OCI-LY7 (cell line): ENCODE data around the gene QKI. TPM values are rescaled to one million over a fixed set of nuclear protein-coding genes. Genes with fewer than 3 reads are reported as not detected.

Experiments used
- BruUV-seq: library from RNA; stranded (reverse); fragments of 400-500 nt; replicated peaks from 2 replicates; lab custom pipeline; 2021; lab: Mats Ljungman, UMichigan
- CTCF ChIA-PET: fragments of 300-600 bp; sonication (Branson Sonifier 250); formaldehyde crosslinking; loops from one replicate; lab custom pipeline; 2022; ENCODE audit warnings: antibody characterized with exemption; ENCODE audit not compliant: unreplicated experiment; lab: Charles Lee
- POLR2A ChIA-PET: fragments of 300-600 bp; sonication (Branson Sonifier 250); formaldehyde crosslinking; loops from one replicate; lab custom pipeline; 2022; ENCODE audit warnings: antibody characterized with exemption; lab: Charles Lee
- DNase-seq: peaks from one replicate; pipeline ENCODE4 v3.0.0-alpha.2; 2015; ENCODE audit warnings: low spot score
- H2AFZ ChIP-seq: fragments of 200-600 bp; sonication (generic), shearing (Covaris generic); 2 replicates; pipeline ENCODE4 v1.6.1; 2014; ENCODE audit warnings: mild to moderate bottlenecking, antibody characterized with exemption, low read length, moderate library complexity
- H3K27ac ChIP-seq: fragments of 200-600 bp; sonication (generic); 2 replicates; pipeline ENCODE4 v1.5.1; 2014; ENCODE audit warnings: mixed run types, low read depth, mild to moderate bottlenecking, moderate library complexity, low read length, inconsistent platforms; ENCODE audit not compliant: poor library complexity, severe bottlenecking
- H3K36me3 ChIP-seq: fragments of 200-600 bp; sonication (generic); 2 replicates; pipeline ENCODE4 v1.6.1; 2014; ENCODE audit warnings: mild to moderate bottlenecking, antibody characterized with exemption, low read length, moderate library complexity, mixed read lengths; ENCODE audit not compliant: insufficient read depth
- H3K4me1 ChIP-seq: fragments of 200-600 bp; sonication (generic); 2 replicates; pipeline ENCODE4 v1.5.1; 2014; ENCODE audit warnings: mild to moderate bottlenecking, low read length; ENCODE audit not compliant: insufficient read depth, poor library complexity, severe bottlenecking
- H3K4me2 ChIP-seq: fragments of 200-600 bp; sonication (generic); 2 replicates; pipeline ENCODE4 v1.6.1; 2014; ENCODE audit warnings: mild to moderate bottlenecking, low read length
- H3K4me3 ChIP-seq: fragments of 200-600 bp; sonication (generic); 2 replicates; pipeline ENCODE4 v1.5.1; 2014; ENCODE audit warnings: mild to moderate bottlenecking, low read depth, low read length; ENCODE audit not compliant: poor library complexity, severe bottlenecking
- H3K79me2 ChIP-seq: fragments of 200-600 bp; sonication (generic); 2 replicates; pipeline ENCODE4 v1.6.1; 2016; ENCODE audit warnings: low read depth, mild to moderate bottlenecking, low read length, moderate library complexity, mixed read lengths; ENCODE audit not compliant: insufficient read depth
- H3K9me2 ChIP-seq: fragments of 200-600 bp; sonication (generic); 2 replicates; pipeline ENCODE4 v1.6.1; 2016; ENCODE audit warnings: mild to moderate bottlenecking, low read length, mixed read lengths; ENCODE audit not compliant: insufficient read depth
- H3K9me3 ChIP-seq: fragments of 200-600 bp; sonication (generic); 2 replicates; pipeline ENCODE4 v1.6.1; 2014; ENCODE audit warnings: mild to moderate bottlenecking, mixed run types, low read length, mixed read lengths
- H4K20me1 ChIP-seq: fragments of 200-600 bp; sonication (generic); 2 replicates; pipeline ENCODE4 v1.6.1; 2014; ENCODE audit warnings: mild to moderate bottlenecking, antibody characterized with exemption, low read length, moderate library complexity, mixed read lengths; ENCODE audit not compliant: insufficient read depth
- EZH2phosphoT487 ChIP-seq: fragments of 200-600 bp; sonication (generic); IDR thresholded peaks from 2 replicates; pipeline ENCODE4 v1.6.1; 2018; ENCODE audit warnings: low read depth, borderline replicate concordance, mild to moderate bottlenecking, mixed run types, antibody characterized with exemption, low read length, moderate library complexity, mixed read lengths
- intact Hi-C: fragments of 100-400 bp; cut with micrococcal nuclease; formaldehyde crosslinking; loops from one replicate; pipeline ENCODE4 v1.10.0; 2022; ENCODE audit not compliant: unreplicated experiment
- total RNA-seq, 2 experiments: library from RNA; depleted of rRNA in 1 of 2; stranded (reverse); fragments of >200 nt in 1 of 2; shearing (Covaris generic) in 1 of 2; gene quantifications; 2 replicates each; pipeline ENCODE4 v1.2.3, GENCODE V29; 2014 to 2022
- TF ChIP-seq, protein P1 (sequence below): fragments of 200-600 bp; sonication (generic); conservative IDR thresholded peaks from 2 replicates; pipeline ENCODE4 v1.5.1; 2014; ENCODE audit warnings: mild to moderate bottlenecking, antibody characterized with exemption, low read length, moderate library complexity, mixed read lengths

QKI gene
- total RNA-seq, 2 experiments from 2014 or later, result 55.4 to 74.5 TPM

DNA sequence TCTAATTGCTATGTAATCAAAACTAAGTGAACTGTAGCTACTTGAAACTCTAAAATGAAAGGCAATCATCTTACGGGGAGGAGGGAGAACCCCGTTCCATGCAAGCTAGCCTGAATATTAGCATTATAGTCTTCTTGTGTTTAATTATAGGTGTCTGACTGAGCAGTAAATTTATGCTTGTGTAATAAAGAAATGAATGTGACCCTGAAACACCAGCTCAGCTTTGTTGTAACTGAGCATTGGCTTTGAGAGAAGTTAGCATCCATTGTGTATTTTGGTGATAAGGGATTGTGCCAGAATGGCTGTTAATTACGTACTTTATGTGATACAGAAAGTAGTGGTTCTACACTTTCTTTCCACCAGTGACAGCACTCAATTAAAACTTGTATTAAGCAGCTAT, 86.9 kb downstream of the QKI start:
- no peak for DNase-seq
- H3K4me2 ChIP-seq, result no peak overlapping the region
- no TSS peak for BruUV-seq
- H3K79me2 ChIP-seq, result 0 out of 2 replicates have a peak, but pooled peaks cover 3% of the 10 kb centered on the region
- H3K9me2 ChIP-seq, result no peaks in the 10 kb centered on the region
- no peaks in the 10 kb centered on the region for H3K36me3 ChIP-seq
- TF ChIP-seq EZH2phosphoT487, result no peak
- TF ChIP-seq, protein P1, sequence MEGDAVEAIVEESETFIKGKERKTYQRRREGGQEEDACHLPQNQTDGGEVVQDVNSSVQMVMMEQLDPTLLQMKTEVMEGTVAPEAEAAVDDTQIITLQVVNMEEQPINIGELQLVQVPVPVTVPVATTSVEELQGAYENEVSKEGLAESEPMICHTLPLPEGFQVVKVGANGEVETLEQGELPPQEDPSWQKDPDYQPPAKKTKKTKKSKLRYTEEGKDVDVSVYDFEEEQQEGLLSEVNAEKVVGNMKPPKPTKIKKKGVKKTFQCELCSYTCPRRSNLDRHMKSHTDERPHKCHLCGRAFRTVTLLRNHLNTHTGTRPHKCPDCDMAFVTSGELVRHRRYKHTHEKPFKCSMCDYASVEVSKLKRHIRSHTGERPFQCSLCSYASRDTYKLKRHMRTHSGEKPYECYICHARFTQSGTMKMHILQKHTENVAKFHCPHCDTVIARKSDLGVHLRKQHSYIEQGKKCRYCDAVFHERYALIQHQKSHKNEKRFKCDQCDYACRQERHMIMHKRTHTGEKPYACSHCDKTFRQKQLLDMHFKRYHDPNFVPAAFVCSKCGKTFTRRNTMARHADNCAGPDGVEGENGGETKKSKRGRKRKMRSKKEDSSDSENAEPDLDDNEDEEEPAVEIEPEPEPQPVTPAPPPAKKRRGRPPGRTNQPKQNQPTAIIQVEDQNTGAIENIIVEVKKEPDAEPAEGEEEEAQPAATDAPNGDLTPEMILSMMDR, result no peak
- no peak overlapping the region for H3K27ac ChIP-seq
- H3K4me1 ChIP-seq, result no peaks in the 10 kb centered on the region
- ChIA-PET POLR2A (interaction anchor here (0.7 to 1.4 kb wide), 3 partner anchors 18 to 209 kb away, joined by 3 to 6 read pairs (median 4); no protein-coding TSS in a partner anchor), CTCF (no interaction called here)
- intact Hi-C loops, result no loop called here
- no peak overlapping the region for H3K4me3 ChIP-seq
- H4K20me1 ChIP-seq, result no peaks in the 10 kb centered on the region
- H3K9me3 ChIP-seq, result peaks cover 10% of the 10 kb centered on the region; the same call in 1 of the 2 replicates
- no peak overlapping the region for H2AFZ ChIP-seq

DNA sequence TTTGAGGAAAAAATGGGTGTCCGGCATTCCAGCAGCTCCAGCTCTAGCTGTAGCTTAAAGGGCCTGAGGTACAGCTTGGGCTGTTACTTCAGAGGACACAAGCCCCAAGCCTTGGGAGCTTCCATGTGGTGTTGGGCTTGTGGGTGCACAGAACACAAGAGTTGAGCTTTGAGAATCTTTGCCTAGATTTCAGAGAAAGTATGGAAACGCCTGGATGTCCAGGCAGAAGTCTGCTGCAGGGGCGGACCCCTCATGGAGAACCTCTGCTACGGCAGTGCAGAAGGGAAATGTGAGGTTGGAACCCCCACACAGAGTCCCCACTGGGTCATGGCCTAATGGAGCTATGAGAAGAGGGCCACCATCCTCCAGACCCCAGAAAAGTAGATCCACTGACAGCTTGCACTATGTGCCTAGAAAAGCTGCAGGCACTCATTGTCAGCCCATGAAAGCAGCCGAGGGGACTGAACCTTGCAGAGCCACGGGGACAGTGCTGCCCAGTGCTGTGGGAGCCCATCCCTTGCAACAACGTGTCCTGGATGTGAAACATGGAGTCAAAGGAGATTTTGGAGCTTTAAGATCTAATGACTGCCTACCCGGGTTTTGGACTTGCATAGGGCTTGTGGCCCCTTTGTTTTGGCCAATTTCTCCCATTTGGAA, 90.6 kb downstream of the QKI start:
- TF ChIP-seq, protein P1, result no peak
- TF ChIP-seq EZH2phosphoT487, result no peak
- Histone ChIP-seq H2AFZ (no peak overlapping the region), H3K9me3 (peaks cover 26% of the 10 kb centered on the region; the same call in 1 of the 2 replicates), H3K9me2 (no peaks in the 10 kb centered on the region), H3K27ac (no peak overlapping the region), H3K79me2 (0 out of 2 replicates have a peak, but pooled peaks cover 3% of the 10 kb centered on the region), H3K4me1 (no peaks in the 10 kb centered on the region), H3K4me3 (no peak overlapping the region), H3K4me2 (no peak overlapping the region), H3K36me3 (no peaks in the 10 kb centered on the region), H4K20me1 (no peaks in the 10 kb centered on the region)
- ChIA-PET POLR2A (interaction anchor here (1.4 kb wide), 1 partner anchor 56 kb away, joined by 3 read pairs; no protein-coding TSS in a partner anchor), CTCF (no interaction called here)
- intact Hi-C loops, result no loop called here
- no peak for DNase-seq
- no TSS peak for BruUV-seq

- no peaks in the 10 kb centered on the region for H4K20me1 ChIP-seq
- no peak for TF ChIP-seq EZH2phosphoT487
- TF ChIP-seq, protein P1, result no peak
- DNase-seq, result no peak
- H3K9me3 ChIP-seq, result peaks cover 26% of the 10 kb centered on the region; the same call in 1 of the 2 replicates
- H2AFZ ChIP-seq, result no peak overlapping the region
- 0 out of 2 replicates have a peak, but pooled peaks cover 3% of the 10 kb centered on the region for H3K79me2 ChIP-seq
- no peaks in the 10 kb centered on the region for H3K36me3 ChIP-seq
- intact Hi-C loops, result no loop called here
- ChIA-PET POLR2A (no interaction called here), CTCF (no interaction called here)
- no peak overlapping the region for H3K4me2 ChIP-seq
- H3K4me1 ChIP-seq, result no peaks in the 10 kb centered on the region
- no peak overlapping the region for H3K27ac ChIP-seq
- no peaks in the 10 kb centered on the region for H3K9me2 ChIP-seq
- no peak overlapping the region for H3K4me3 ChIP-seq
- no TSS peak for BruUV-seq
Measured at GRCh38 chr6:163507965-163508364, 93.4 kb downstream of the QKI start.
